ENCODE measurements around the gene UBE2K.

DNA sequence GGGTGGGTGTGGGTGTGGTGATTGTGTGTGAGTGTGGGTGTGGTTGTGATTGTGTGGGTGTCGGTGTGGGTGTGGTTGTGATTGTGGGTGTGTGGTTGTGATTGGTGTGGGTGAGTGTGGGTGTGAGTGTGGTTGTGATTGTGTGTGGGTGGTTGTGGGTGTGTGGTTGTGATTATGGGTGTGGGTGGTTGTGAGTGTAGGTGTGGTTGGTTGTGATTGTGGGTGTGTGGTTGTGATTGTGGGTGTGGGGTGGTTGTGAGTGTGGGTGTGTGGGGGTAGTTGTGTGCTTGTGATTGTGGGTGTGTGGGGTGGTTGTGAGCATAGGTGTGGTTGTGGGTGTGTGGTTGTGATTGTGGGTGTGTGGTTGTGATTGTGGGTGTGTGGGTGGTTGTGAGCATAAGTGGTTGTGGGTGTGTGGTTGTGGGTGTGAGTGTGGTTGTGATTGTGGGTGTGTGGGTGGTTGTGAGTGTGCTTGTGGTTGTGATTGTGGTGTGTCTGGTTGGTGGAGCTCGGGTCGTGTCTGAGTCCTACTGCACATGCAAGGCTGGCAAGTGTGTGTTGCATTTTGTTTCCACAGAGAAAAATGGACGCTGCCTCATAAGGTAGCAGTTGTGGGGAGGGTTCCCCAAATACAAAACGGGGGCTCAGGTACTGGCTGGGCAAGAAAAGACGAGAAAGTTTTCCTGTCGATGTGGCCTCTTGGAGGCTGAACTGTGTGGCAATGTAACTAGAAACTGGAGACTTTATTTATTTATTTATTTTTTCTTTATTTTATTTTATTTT is 116.7 kb downstream of the UBE2K start:
- TF ChIP-seq ZBTB34 (CRISPR knock-in tag; IDR thresholded peaks at IDR 0.05) = no peak
- no peak for TF ChIP-seq ETS1 (CRISPR knock-in tag; IDR thresholded peaks at IDR 0.05)
- TF ChIP-seq NFYB (CRISPR knock-in tag; IDR thresholded peaks at IDR 0.05) = no peak
- no peak for TF ChIP-seq MEIS2 (CRISPR knock-in tag; IDR thresholded peaks at IDR 0.05)
- TF ChIP-seq XBP1 (CRISPR knock-in tag; IDR thresholded peaks at IDR 0.05) = no peak
- no peak for TF ChIP-seq MAF1 (CRISPR knock-in tag; IDR thresholded peaks at IDR 0.05; ENCODE audit: borderline replicate concordance)
- no peak for TF ChIP-seq ZNF747 (CRISPR knock-in tag; IDR thresholded peaks at IDR 0.05; ENCODE audit: borderline replicate concordance)
- TF ChIP-seq ZFP36 (IDR thresholded peaks at IDR 0.05; ENCODE audit: borderline replicate concordance, low read depth, low read length, partially characterized antibody) = no peak
- TF ChIP-seq EP300 (IDR thresholded peaks at IDR 0.05; ENCODE audit: low read depth in 2 of 2, low read length in 2 of 2) = no peak
- TF ChIP-seq EP300 (CRISPR knock-in tag; IDR thresholded peaks at IDR 0.05; ENCODE audit: borderline replicate concordance) = no peak
- no peak for TF ChIP-seq RXRA (CRISPR knock-in tag; IDR thresholded peaks at IDR 0.05)
- no peak for TF ChIP-seq ATF1 (CRISPR knock-in tag; IDR thresholded peaks at IDR 0.05)
- TF ChIP-seq, protein P1, sequence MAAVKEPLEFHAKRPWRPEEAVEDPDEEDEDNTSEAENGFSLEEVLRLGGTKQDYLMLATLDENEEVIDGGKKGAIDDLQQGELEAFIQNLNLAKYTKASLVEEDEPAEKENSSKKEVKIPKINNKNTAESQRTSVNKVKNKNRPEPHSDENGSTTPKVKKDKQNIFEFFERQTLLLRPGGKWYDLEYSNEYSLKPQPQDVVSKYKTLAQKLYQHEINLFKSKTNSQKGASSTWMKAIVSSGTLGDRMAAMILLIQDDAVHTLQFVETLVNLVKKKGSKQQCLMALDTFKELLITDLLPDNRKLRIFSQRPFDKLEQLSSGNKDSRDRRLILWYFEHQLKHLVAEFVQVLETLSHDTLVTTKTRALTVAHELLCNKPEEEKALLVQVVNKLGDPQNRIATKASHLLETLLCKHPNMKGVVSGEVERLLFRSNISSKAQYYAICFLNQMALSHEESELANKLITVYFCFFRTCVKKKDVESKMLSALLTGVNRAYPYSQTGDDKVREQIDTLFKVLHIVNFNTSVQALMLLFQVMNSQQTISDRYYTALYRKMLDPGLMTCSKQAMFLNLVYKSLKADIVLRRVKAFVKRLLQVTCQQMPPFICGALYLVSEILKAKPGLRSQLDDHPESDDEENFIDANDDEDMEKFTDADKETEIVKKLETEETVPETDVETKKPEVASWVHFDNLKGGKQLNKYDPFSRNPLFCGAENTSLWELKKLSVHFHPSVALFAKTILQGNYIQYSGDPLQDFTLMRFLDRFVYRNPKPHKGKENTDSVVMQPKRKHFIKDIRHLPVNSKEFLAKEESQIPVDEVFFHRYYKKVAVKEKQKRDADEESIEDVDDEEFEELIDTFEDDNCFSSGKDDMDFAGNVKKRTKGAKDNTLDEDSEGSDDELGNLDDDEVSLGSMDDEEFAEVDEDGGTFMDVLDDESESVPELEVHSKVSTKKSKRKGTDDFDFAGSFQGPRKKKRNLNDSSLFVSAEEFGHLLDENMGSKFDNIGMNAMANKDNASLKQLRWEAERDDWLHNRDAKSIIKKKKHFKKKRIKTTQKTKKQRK (IDR thresholded peaks at IDR 0.05; ENCODE audit: low read length) = no peak

All from HepG2 (cell line).